ENCODE data around the gene ANO6. TPM values are rescaled to one million over a fixed set of nuclear protein-coding genes. Genes with fewer than 3 reads are reported as not detected.
"Not testable (repeated sequence)": the region's sequence is repeated elsewhere in the genome, so short reads cannot be mapped to it uniquely, and the experiment has no call there.

Gene ANO6
- total RNA-seq, 1 donor: 13.7 TPM

GRCh38 chr12:45379261-45379660 lies 163.4 kb downstream of the ANO6 start:
- no peak for DNase-seq (ENCODE audit: low read depth in 2 of 3, low spot score in 2 of 3)

- DNase-seq (ENCODE audit: low read depth in 2 of 3, low spot score in 2 of 3): no peak
Observed at GRCh38 chr12:45381351-45381750, 165.5 kb downstream of the ANO6 start.

GRCh38 chr12:45388545-45388944 lies 172.7 kb downstream of the ANO6 start:
- DNase-seq (ENCODE audit: low read depth in 2 of 3, low spot score in 2 of 3): peak in 2 of 3 donors; percentile 35 to 69

- no peak for DNase-seq (ENCODE audit: low read depth in 2 of 3, low spot score in 2 of 3)
Observed at GRCh38 chr12:45389426-45389825, 173.5 kb downstream of the ANO6 start.

GRCh38 chr12:45397499-45397898 lies 181.6 kb downstream of the ANO6 start:
- DNase-seq (ENCODE audit: low read depth in 2 of 3, low spot score in 2 of 3): not testable (repeated sequence)

- no peak for DNase-seq (ENCODE audit: low read depth in 2 of 3, low spot score in 2 of 3)
Observed at GRCh38 chr12:45398552-45398951, 182.7 kb downstream of the ANO6 start.

- DNase-seq (ENCODE audit: low read depth in 2 of 3, low spot score in 2 of 3): no peak
Observed at GRCh38 chr12:45400991-45401390, 185.1 kb downstream of the ANO6 start.

- DNase-seq (ENCODE audit: low read depth in 2 of 3, low spot score in 2 of 3): no peak
Observed at GRCh38 chr12:45402288-45402687, 186.4 kb downstream of the ANO6 start.

GRCh38 chr12:45406988-45407850 lies 191.3 kb downstream of the ANO6 start:
- no peak for DNase-seq (ENCODE audit: low read depth in 2 of 3, low spot score in 2 of 3)

- no peak for DNase-seq (ENCODE audit: low read depth in 2 of 3, low spot score in 2 of 3)
Observed at GRCh38 chr12:45407981-45408728, 192.3 kb downstream of the ANO6 start.

- DNase-seq (ENCODE audit: low read depth in 2 of 3, low spot score in 2 of 3): no peak
Observed at GRCh38 chr12:45408729-45409114, 192.8 kb downstream of the ANO6 start.

GRCh38 chr12:45409966-45410365 lies 194.1 kb downstream of the ANO6 start:
- no peak for DNase-seq (ENCODE audit: low read depth in 2 of 3, low spot score in 2 of 3)

- DNase-seq (ENCODE audit: low read depth in 2 of 3, low spot score in 2 of 3): no peak
Observed at GRCh38 chr12:45411626-45412025, 195.7 kb downstream of the ANO6 start.

- DNase-seq (ENCODE audit: low read depth in 2 of 3, low spot score in 2 of 3): peak in 1 of 3 donors; percentile 5
Observed at GRCh38 chr12:45415393-45415817, 199.5 kb downstream of the ANO6 start.

GRCh38 chr12:45416126-45416525 lies 200.2 kb downstream of the ANO6 start:
- no peak for DNase-seq (ENCODE audit: low read depth in 2 of 3, low spot score in 2 of 3)

GRCh38 chr12:45418520-45418919 lies 202.6 kb downstream of the ANO6 start:
- no peak for DNase-seq (ENCODE audit: low read depth in 2 of 3, low spot score in 2 of 3)

GRCh38 chr12:45419317-45419814 lies 203.5 kb downstream of the ANO6 start:
- DNase-seq (ENCODE audit: low read depth in 2 of 3, low spot score in 2 of 3): no peak

GRCh38 chr12:45421736-45422135 lies 205.8 kb downstream of the ANO6 start:
- DNase-seq (ENCODE audit: low read depth in 2 of 3, low spot score in 2 of 3): no peak

- DNase-seq (ENCODE audit: low read depth in 2 of 3, low spot score in 2 of 3): no peak
Observed at GRCh38 chr12:45423931-45424330, 208.0 kb downstream of the ANO6 start.

- DNase-seq (ENCODE audit: low read depth in 2 of 3, low spot score in 2 of 3): no peak
Observed at GRCh38 chr12:45425426-45425825, 209.5 kb downstream of the ANO6 start.

GRCh38 chr12:45426294-45426693 lies 210.4 kb downstream of the ANO6 start:
- DNase-seq (ENCODE audit: low read depth in 2 of 3, low spot score in 2 of 3): no peak

GRCh38 chr12:45427042-45427441 lies 211.1 kb downstream of the ANO6 start:
- DNase-seq (ENCODE audit: low read depth in 2 of 3, low spot score in 2 of 3): no peak

Measured in hematopoietic multipotent progenitor cell (in vitro differentiated cells).